HG02943 (cell line): ENCODE results near the gene TTYH3.

Experiments used
- ATAC-seq: cut with Tn5 transposase; IDR thresholded peaks from one replicate; pipeline ENCODE4 v1.9.1; 2021; ENCODE audit warnings: mild to moderate bottlenecking, low read depth, moderate library complexity; ENCODE audit not compliant: unreplicated experiment

TTYH3 gene

GRCh38 chr7:2701424-2701823 lies 69.6 kb downstream of the TTYH3 start:
- no peak for ATAC-seq

- no peak for ATAC-seq
Observed at GRCh38 chr7:2701832-2702593, 70.2 kb downstream of the TTYH3 start.

- ATAC-seq = no peak
Observed at GRCh38 chr7:2702594-2702957, 70.8 kb downstream of the TTYH3 start.

- no peak for ATAC-seq
Observed at GRCh38 chr7:2705371-2706096, 73.7 kb downstream of the TTYH3 start.

GRCh38 chr7:2706685-2707126 lies 74.9 kb downstream of the TTYH3 start:
- no peak for ATAC-seq

GRCh38 chr7:2707481-2707880 lies 75.7 kb downstream of the TTYH3 start:
- ATAC-seq = no peak

- no peak for ATAC-seq
Observed at GRCh38 chr7:2708041-2708440, 76.3 kb downstream of the TTYH3 start.

GRCh38 chr7:2708547-2709310 lies 76.9 kb downstream of the TTYH3 start:
- no peak for ATAC-seq

GRCh38 chr7:2709553-2710285 lies 77.9 kb downstream of the TTYH3 start:
- ATAC-seq = peak; percentile 63

GRCh38 chr7:2710286-2710655 lies 78.5 kb downstream of the TTYH3 start:
- peak; percentile 47 for ATAC-seq

GRCh38 chr7:2710901-2711551 lies 79.2 kb downstream of the TTYH3 start:
- peak; percentile 31 for ATAC-seq

- ATAC-seq = no peak
Observed at GRCh38 chr7:2711895-2712675, 80.3 kb downstream of the TTYH3 start.

GRCh38 chr7:2713370-2713769 lies 81.6 kb downstream of the TTYH3 start:
- no peak for ATAC-seq

- no peak for ATAC-seq
Observed at GRCh38 chr7:2713978-2714377, 82.2 kb downstream of the TTYH3 start.
